DND-41 (cell line): Measurements from ENCODE around the gene TMEM164.

ENCODE experiments used
- EZH2 ChIP-seq: IDR thresholded peaks from 3 replicates; pipeline ENCODE4 v1.6.1; 2012; ENCODE audit warnings: borderline replicate concordance, low read depth, mild to moderate bottlenecking, moderate library complexity, low read length, inconsistent platforms; ENCODE audit not compliant: severe bottlenecking
- TF ChIP-seq, protein P1 (sequence below): IDR thresholded peaks from 2 replicates; pipeline ENCODE4 v1.5.1; 2012; ENCODE audit warnings: borderline replicate concordance, low read length, moderate library complexity, mild to moderate bottlenecking; ENCODE audit not compliant: poor library complexity, severe bottlenecking; ENCODE audit errors: extremely low read depth

DNA sequence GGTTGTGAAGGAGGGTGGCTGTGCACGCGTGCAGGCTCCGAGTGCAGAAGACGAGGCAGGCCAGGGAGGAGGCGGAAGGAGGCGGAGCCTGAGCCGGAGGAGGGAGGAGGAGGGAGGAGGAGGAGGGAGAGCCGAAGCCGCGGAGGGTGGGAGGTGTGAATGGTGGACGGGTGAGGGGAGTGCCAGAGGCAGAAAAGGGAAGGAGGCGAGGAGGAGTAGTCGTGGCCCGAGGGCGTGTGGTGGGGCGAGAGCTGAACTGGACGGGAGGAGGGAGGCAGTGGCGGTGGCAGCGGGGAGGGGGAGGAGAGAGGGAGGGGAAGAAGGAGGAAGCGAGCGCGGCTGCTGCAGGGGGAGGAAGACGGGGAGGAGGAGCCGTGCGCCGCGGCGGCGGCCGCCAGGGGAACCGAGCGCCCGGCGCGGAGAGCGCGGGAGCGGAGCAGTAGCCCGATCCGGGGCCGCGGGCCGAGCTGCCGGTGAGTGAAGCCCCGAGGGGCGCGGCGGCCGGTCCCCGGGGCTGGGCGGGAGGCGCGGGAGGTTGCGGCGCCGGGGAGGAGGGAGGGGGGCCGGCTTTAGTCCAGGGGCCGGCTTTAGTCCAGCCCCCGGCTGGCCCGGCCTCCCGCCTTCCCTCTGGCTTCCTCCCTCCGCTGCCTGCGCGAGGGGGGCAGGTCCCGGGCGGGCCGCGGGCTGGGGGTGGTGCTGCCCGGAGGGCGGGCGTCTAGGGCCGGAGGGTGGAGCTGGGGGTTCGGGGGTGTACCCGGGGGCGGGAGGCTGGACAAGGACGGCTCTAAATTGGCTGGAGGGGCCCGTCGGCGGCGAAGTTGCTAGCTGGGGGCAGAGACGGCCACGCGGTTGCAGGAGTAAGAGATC is at the start of gene TMEM164:
- TF ChIP-seq, protein P1, sequence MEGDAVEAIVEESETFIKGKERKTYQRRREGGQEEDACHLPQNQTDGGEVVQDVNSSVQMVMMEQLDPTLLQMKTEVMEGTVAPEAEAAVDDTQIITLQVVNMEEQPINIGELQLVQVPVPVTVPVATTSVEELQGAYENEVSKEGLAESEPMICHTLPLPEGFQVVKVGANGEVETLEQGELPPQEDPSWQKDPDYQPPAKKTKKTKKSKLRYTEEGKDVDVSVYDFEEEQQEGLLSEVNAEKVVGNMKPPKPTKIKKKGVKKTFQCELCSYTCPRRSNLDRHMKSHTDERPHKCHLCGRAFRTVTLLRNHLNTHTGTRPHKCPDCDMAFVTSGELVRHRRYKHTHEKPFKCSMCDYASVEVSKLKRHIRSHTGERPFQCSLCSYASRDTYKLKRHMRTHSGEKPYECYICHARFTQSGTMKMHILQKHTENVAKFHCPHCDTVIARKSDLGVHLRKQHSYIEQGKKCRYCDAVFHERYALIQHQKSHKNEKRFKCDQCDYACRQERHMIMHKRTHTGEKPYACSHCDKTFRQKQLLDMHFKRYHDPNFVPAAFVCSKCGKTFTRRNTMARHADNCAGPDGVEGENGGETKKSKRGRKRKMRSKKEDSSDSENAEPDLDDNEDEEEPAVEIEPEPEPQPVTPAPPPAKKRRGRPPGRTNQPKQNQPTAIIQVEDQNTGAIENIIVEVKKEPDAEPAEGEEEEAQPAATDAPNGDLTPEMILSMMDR = no peak
- no peak for TF ChIP-seq EZH2
